ENCODE results near the gene SH3BP2.

SH3BP2 gene

DNA sequence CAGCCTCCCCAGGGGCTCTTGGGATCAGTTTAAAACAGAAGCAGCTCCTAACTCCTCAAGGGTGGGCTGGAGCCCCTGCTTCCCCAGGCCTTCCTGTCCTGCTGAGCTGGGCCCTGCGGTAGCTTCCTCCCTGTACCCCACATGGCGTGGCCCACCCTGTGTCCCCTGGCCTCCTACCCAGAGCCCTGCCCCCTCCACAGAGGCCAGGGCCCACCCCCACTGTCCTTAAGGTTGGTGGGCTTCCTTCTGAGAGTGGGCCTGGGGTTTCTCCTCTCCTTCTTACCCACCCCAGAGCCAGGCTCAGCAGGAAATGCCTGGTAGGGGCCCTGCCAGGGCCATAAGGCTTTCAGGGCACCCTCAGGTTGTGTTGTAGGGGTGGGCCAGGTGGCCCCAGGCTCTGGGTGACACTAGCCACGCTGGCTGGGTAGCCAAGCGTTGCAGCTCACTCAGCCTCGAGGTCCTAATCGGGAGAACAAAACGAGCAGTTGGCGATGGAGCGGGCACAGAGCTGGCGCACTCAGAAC, 11.6 kb downstream of the SH3BP2 start:
- no peak for DNase-seq

DNA sequence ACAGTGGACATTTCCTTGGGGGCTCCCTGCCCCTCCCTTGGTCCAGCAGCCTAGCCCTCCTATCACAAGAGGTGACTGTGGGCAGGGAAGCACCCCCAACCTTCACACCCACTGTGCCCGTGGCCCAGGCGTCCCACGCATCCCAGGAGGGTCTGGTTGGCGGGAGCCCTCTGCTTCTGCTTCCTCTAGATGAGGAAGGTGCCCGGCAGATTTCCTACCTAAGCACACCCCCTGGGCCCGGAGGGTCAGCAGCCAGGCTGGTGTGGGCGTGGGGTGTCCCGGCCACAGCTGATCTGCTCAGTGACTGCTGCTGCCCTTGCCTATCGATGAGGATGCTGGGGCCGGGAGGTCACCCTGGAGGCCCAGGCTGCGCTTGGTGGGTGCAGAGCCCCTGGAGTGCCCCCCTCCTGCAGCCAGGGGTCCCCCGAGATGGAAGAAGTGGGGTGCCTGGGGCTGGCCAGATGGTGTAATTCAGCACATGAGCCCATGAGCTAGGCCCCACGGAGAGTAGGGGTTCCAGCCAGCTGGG, 12.2 kb downstream of the SH3BP2 start:
- no peak for DNase-seq

DNA sequence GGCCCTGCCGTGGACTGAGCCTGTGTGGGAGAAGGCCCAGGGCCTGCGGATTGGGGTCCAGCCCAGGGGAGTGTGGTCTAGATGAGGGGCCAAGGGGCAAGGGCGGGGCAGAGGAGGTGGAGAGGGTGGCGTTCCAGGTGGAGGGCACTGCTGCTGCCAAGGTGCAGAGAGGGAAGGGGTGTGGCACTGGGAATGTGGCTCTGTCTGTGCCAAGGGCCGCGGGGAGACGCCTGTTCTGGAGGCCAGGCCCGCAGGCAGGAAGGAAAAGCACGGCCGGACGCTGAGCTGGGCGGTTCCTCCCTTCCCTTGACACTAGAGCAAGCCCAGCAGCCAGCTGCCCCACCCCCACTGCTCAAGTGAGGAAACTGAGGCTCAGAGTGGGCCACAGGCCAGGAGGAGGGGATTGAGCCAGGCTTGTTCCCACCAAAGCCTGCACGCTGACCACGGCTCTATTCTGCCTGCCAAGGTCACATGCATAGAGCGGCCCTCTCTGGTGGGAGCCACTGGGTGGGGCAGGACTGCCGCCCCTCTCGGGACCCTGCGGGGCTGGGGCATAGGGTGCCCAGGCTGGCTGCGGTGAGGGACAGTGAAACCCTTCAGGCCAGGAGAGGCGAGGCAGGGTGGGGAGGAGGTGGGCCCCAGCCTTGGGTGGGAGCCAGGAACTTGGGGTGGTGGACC, 13.0 kb downstream of the SH3BP2 start:
- DNase-seq = no peak

DNA sequence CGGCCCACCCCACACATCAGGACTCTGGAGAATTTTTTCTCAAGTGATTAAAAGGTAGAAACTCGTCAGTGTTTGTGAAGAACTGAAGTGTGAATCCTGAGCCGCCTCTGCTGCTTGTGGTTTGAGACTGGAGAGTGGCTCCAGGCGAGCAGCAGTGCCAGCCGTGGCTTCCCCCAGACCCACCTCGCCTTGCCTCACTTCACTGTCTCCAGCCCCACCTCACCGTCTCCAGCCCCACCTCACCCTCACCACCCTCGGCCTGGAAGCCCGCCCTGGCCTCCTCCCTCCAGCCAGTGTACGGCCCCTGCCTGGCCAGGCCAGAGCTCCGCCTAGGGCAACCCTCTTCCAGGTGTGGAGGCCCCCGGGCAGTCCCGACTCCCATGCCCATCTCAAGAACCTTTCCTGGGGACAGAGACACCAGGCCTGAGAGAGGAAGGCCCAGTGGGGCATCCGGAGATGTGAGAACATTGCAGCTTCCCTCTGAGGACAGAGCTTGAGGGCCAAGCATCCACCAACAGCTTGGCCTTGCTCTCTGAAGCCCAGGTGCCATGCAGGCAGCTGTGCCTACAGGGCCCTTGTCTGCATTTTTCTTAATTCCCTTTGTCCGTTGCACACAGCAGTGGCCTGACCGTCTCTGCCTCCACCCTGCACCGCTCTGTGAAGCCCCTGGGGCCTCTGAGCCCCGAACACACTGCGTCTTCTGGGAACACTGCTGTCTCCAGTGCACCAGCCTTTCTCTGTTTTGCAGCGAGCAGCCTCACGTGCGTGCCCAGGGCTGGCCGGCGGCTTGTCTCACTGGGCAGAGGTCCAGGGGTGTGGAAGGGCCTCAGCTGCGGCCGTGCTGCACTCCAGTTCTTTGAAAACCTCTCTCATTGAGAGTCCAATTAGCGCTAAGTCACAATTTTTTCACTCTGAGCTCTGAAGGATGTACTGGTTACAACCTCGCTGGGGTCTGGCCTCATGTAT, 13.8 kb downstream of the SH3BP2 start:
- no peak for DNase-seq

DNA sequence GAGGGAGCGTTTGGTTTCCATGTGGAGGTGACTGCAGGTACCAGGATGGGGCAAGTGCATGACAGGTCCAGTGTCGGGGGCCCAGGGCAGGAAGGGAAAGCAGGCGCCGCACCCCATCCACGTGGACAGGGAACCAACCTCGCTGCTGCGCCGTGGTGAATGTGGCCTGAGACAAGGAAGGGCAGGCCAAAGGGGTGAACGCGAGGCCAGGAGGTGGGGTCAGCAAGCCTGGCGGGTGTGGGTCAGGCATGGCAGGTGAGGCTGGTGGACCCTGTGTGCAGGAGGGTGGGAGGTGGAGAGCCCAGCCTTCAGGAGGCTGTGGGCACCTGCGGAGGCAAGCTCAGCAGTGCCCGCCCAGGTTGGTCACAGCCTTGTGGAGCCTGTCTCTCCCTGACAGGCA, 14.7 kb downstream of the SH3BP2 start:
- DNase-seq = no peak

DNA sequence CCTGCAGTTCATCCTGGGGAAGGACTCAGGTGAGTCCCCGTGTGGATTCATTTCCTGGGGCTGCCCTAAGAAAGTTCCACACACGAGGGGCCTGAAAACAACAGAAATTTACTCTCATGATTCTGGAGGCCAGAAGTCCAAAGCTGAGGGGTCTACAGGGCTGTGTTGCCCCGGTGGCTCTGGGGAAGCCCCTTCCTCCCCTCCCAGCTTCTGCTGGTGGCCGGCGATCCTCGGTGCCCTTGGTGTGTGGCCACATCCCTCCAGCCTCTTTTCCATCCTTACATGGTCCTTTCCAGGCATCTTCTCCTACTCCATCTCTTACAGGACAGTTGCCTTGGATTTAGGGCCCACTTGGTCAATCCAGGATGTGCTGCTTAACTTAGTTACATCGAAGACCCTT, 15.1 kb downstream of the SH3BP2 start:
- no peak for DNase-seq

DNA sequence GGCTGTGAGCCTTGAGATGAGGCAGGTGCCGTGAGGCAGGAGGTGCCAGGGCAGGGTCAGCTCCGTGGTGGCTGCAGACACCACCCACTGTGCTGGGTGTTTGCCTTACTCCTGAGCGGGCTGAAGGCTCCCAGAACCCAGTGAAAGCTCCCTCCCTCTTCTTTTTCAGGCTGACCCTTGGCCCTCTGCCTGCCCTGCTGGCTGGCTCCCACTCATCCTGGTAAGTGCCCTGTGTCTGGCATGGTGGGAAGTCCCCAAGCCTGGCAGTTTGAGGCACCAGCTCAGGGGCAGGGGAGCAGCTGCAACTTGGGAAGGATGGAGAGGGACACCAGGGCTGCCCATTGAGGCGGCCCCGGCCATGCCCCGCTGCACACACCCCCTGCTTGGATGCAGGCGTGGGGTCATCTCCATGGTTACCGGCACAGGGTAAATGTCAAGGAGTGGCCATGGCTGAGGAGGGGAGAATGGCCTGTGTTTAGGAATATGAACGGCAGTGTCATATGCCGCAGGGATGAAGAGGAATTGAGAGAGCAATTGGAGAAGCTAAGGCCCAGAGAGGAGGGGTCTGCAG, 16.8 kb downstream of the SH3BP2 start:
- no peak for DNase-seq

DNA sequence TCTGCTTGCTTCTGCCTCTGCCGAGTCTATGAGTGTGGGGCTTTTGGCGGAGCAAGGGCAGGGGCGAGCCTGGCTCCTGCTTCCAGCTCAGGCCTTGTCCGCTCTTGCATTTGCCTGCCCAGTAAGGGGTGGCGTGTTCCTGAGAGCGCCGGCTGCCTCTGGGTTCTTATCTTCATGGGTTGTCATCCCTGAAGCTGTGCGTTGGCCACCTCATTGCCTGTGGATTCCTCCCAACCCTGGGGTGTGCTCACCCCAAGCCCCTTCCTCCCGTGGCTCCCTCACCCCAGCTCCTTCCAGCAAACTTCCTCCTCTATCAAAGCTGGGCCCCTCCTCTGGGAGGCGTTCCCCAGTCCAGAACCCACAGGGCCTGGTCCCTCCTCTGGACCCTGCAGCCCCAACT, 17.5 kb downstream of the SH3BP2 start:
- DNase-seq = no peak

DNA sequence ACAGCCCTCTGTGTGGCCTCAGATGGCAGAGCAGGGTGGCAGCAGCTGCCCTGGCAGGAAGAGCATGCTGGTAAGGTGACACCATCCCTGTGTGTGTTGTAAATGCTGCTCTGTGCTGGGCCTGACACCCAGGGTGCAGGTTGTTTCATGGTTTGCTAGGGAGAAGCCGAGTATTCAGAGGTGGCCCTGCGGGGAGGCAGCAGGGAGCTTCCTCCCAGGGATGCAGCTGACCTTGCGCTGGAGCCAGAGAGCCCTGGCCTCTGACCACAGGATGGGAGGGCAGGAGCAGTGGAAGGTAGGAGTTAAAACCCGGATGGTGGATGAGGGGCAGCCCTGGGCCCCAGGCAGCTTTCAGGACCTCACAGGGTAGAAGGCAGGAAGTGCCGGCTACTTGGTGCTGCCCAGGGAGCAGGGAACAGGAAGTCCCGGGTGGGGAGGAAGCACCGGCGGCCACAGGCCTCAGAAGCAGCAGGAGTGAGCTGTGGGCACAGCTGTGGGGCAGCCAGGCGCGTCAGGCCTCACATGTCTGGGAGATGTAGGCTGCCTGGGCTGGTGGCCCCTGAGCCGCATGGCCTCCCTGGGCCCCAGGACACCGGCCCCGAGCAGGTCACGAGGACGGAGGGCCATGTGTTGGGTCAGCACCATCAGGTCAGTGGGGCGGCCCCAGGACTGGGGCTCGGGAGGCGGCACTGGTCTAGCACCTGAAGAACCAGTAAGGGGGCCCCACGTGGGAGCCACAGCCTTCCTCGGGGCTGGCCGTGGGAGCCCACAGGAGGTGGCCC, 19.1 kb downstream of the SH3BP2 start:
- peak; percentile 45 for DNase-seq

DNA sequence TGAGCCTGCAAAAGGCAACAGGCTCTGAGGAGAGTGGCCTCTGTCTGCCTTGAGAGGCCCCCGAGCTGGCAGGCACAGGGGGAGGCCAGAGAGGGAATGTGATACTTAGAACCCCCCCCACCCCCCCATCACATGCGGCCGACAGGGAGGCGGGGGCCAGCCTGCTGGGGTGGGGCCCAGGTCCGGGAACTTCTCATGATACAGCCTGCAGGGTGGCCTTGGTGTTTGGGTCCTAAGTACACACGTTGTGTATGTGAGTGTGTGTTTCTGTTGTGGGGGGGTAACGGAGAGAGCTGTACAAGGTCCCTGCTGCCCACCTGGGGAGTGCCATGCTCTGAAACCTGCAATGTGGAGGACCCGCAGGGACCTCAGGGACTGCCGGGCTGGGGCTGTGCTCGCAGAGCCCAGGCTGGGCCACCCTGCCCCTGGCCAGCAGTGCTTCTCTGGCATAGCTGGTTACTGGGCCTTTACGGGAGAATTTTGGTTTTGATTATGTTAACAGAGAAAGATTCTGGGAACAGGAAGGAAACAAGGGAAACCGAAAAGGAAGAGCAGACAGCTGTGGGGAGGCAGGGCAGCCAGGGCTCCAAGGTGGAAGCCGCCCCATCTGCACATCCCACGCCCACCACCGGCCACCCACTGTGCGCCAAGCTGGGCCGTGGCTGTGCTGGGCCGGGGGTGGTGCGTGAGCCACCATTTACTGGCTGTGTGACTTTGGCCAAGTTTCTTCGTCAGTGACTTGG, 19.9 kb downstream of the SH3BP2 start:
- DNase-seq = no peak

DNA sequence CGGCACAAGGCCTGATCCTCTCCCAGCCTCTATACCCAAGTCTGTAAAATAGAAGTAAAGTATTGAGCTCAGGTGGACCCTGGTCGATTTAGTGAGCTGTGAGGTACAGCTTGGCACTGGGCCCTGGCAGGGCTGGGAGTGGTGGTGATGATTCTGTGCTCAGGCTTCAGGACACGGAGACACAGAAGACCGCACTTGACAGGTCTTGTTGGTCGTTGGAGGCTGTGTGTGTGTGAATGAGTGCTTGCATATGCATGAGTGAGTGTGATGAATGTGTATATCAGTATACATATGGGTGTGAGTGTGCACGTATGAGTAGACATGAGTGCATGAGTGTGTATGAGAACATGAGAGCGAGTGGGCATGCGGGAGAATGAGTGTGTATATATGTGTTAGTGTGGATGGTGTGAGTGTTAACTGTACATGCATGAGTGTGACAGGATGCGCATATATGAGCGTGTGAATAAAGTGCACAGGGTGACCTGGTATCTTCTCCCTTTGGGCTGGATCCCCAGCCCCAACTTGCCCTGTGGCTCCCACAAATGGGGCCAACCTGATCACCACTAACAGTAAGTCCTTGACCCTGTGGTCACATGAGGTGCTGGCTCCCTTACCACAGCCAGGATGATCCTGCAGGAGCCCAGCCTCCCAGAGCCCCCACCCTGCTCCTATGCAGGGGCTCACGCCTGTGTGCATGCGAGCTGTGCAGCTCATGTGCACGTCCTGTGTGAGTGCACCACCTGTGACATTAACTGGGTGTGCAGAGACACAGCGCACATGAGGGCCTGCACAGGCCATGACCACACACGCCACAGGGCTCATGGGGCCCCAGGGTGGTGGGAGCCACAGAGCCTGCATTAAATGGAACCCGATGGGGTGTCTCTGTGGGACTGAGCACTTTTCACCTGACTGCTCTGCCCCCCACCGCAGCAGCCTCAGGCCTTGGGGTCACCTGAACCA, 20.8 kb downstream of the SH3BP2 start:
- DNase-seq = no peak

DNA sequence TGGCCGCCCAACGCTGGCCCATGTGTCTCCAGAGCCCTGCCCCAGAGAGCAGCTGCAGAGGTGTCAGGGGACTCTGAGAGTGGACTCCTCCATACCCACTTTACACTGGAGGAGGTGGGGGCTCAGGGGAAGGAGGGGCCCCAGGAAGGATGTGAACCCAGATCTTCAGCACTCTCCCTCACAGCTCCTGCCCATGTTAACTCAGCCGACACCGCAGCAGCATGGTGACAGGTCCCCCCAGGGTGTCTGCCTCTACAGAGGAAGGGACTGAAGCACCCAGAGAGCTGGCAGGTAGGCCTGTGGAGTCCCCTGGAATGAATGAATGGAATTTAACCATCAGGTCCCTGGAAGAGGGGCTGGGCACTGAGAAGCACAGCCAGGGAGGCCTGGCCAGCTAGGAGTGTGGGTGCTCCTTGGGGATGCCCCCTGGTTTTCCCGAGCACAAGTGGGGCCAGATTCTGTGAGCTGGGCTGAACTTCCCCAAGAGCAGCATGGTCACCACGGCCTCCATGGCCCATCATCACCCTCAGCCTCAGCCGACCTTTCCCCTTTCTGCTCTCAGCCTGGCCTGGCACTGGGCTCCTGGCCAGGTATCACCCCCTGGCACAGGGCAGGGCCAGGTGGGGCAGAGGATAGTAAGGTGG, 21.9 kb downstream of the SH3BP2 start:
- DNase-seq = no peak

DNA sequence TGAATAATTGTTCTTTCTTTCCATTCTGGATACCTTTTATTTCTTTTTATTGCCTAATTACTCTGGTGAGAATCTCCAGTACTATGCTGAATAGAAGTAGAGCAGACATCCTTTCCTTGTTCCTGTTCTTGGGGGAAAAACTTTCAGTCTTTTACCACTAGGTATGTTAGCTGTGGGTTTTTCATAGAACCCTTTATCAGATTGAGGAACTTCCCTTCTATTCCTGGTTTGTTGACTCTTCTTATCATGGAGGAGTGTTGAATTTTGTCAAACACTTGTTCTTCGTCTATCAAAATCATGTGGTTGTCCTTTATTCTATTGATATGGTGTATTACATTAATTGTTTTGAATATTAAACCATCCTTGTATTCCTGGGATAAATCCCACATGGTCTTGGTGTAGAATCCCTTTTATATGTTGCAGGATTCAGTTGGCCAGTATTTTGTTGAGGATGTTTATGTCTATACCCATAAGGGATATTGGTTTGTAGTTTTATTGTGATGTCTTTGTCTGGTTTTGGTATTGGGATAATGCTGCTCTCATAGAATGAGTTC, 23.6 kb downstream of the SH3BP2 start:
- DNase-seq = no peak

DNA sequence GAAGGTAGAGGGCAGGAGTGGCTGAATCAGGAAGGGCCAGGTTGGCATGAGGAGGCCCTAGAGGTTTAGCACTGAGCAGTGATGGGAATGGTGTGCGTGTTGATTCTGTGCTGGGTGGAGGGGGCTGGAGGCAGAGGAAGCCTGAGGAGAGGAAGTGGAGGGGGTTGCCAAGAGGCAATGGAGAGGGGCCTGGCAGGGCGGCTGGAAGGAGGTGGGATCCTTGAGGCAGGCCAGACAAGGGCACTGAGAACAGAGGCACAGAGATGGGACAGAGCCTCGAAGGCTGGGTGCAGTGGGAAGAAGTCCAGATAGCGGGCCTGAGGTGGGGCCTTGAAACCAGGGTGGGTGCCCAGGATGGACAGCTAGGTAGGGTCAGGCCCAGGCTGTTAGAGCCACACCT, 24.3 kb downstream of the SH3BP2 start:
- DNase-seq = no peak

DNA sequence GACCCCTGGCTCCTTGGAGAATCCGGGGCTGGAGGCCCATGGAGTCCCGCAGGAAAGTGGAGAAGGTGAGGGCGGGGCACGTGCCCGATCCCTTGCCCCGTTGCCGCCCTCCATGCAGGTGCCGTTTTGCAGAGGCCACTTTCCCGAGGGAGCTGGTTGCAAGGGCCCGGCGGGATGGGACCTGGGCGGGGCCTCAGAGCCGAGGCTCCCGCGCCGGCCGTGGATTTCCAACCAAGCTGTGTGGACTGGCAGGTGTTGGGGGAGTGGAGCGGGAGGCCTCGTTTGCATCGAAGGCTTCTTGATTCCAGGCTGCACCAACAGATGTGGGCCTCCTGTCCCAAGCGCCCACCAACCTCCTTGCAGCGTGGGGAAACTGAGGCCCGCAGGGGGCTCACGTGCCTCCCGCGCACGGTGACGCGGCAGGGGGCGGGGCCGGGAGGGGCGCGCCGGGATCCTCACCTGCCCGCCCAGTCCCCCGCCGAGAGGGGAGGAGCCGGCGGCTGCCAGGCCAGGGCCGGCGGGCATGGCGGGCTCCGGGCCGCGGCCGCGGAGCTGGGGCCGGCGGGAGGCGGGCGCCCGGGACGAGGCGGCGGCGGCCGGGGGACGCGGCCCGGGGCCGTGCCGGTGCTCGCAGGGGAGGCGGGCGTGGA, 24.9 kb downstream of the SH3BP2 start:
- DNase-seq = no peak

DNA sequence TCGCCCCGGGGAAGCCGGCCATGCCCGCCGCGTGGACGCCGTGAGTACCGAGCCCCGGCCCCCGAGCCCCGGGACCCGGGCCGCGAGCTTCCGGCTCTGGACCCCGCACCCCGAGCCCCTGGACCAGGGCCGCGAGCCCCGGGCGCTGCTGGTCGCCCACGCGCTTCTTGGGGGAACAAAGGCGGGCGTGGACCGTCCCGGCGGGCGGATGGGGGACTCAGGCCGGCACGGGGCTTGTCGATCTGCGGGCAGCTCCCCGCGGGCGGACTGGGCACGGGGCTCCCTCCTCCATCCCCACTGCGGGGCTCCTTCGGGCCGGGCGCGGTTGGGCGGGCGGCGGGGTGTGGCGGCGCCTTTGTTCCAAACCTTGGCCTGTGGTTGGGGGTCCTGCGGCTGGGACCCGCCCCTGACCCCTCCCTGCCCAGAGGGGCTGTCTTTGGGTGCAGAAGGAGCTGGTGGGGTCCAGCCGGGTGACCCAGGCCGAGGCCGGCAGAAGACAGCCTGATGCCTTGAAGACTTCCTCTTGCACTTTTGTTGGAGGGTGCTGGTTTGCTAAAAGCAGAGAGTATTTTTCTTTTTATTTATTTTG, 25.6 kb downstream of the SH3BP2 start:
- DNase-seq = no peak

DNA sequence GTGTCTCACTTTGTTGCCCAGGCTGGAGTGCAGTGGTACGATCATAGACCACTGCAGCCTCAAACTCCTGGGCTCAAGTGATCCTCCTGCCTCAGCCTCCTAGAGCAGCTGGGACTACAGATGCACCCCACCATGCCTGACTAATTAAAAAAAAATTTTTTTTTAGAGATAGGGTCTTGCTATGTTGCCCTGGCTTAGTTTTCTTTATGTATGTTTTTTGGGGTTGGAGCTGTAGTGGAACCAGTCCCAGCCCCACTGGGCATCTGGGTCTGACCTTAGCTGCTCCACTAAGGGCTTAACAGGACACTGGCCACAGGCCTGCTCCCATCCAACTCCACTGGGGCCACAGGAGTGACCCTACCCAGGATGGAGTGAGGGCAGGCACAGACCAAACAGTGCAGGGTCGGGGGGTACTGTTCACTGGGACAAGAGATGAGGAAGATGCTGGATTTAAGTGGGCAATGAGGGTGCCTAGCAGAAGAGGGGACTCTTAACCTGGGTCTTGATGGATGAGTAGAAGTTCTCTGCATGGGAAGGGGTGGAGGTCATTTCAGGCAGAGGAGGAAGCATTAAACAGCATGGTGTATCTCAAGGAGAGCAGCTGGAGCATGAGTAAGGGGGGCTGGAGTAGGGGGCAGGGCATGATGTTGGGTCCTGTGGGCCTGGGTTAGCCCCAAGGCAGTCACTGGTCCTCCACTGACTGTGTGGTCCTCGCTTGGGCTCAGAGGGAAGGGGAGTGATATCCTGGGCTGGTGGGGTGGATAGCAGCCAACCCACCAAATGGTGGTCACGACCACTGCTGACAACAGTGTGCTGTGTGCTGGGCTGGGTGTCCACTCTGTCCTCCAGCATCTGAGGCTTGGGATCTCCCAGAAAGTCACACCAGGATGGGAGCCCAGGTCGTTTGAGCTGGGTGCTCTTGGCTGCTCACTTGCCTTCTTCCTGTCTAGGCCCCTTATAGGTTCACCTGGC, 26.6 kb downstream of the SH3BP2 start:
- no peak for DNase-seq
